Fibroblast of lung (primary cell): Measurements from ENCODE around the gene TBC1D22B. TPM values are rescaled to one million over a fixed set of nuclear protein-coding genes. Genes with fewer than 3 reads are reported as not detected.

Experiments used
- DNase-seq, 2 donors: peaks; one replicate each; pipeline versions ENCODE4 v3.0.0 to v3.0.0-alpha.2; 2010; ENCODE audit warnings: low read depth in 2 of 2
- H2AFZ ChIP-seq: 2 replicates; pipeline ENCODE4 v1.5.1; 2012; ENCODE audit warnings: low read length, control low read depth, inconsistent platforms
- H3K27ac ChIP-seq: 2 replicates; pipeline ENCODE4 v1.5.1; 2011; ENCODE audit warnings: low read length, control low read depth; ENCODE audit not compliant: insufficient read depth
- H3K27me3 ChIP-seq: 2 replicates; pipeline ENCODE4 v1.5.1; 2011; ENCODE audit warnings: mild to moderate bottlenecking, low read length; ENCODE audit not compliant: control insufficient read depth, insufficient read depth
- H3K36me3 ChIP-seq: 2 replicates; pipeline ENCODE4 v1.5.1; 2011; ENCODE audit warnings: low read length; ENCODE audit not compliant: control insufficient read depth, insufficient read depth
- H3K4me1 ChIP-seq: 2 replicates; pipeline ENCODE4 v1.5.1; 2011; ENCODE audit warnings: low read length; ENCODE audit not compliant: control insufficient read depth, insufficient read depth; ENCODE audit errors: extremely low read depth
- H3K4me2 ChIP-seq: 2 replicates; pipeline ENCODE4 v1.5.1; 2011; ENCODE audit warnings: low read length, control low read depth; ENCODE audit not compliant: insufficient read depth; ENCODE audit errors: extremely low read depth
- H3K4me3 ChIP-seq, 4 experiments: fragments of 200-600 bp in 1 of 4; sonication (generic) in 1 of 4; replicated peaks in 1 of 4; 2 replicates each; pipeline ENCODE4 v1.5.1; 2011 to 2016; ENCODE audit warnings: low read length in 4 of 4, low read depth in 3 of 4, mild to moderate bottlenecking in 3 of 4, control low read depth in 2 of 4, inconsistent platforms in 1 of 4, mixed read lengths in 1 of 4; ENCODE audit not compliant: insufficient read depth in 1 of 4; ENCODE audit errors: control extremely low read depth in 1 of 4
- H3K79me2 ChIP-seq: 2 replicates; pipeline ENCODE4 v1.5.1; 2012; ENCODE audit warnings: mild to moderate bottlenecking, low read length, inconsistent platforms; ENCODE audit not compliant: control insufficient read depth, insufficient read depth
- H3K9ac ChIP-seq: 2 replicates; pipeline ENCODE4 v1.5.1; 2011; ENCODE audit warnings: mild to moderate bottlenecking, low read length, control low read depth; ENCODE audit not compliant: insufficient read depth
- H3K9me3 ChIP-seq: 2 replicates; pipeline ENCODE4 v1.5.1; 2012; ENCODE audit warnings: low read depth, low read length; ENCODE audit not compliant: control insufficient read depth, insufficient read depth
- H4K20me1 ChIP-seq: 2 replicates; pipeline ENCODE4 v1.5.1; 2011; ENCODE audit warnings: low read length; ENCODE audit not compliant: control insufficient read depth, insufficient read depth; ENCODE audit errors: extremely low read depth
- EZH2 ChIP-seq: IDR thresholded peaks from 2 replicates; pipeline ENCODE4 v1.5.1; 2012; ENCODE audit warnings: low read length, control low read depth, mild to moderate bottlenecking; ENCODE audit errors: missing control alignments
- polyA plus RNA-seq, 2 donors: library from polyadenylated mRNA; depleted of rRNA in 1 of 2; stranded (reverse) in 1 of 2; unstranded in 1 of 2; fragments of >200 nt; gene quantifications; 2 replicates each; pipeline ENCODE4 v1.2.1, GENCODE V29; 2011 to 2012; ENCODE audit warnings: missing spikeins in 1 of 2
- total RNA-seq: library from RNA; depleted of rRNA; stranded (reverse); fragments of >200 nt; gene quantifications from 2 replicates; pipeline ENCODE4 v1.2.1, GENCODE V29; 2014
- TF ChIP-seq, protein P1 (sequence below), 2 donors: IDR thresholded peaks in 1 of 2; conservative IDR thresholded peaks in 1 of 2; 1 replicate in 1 of 2; 2 replicates in 1 of 2; pipeline ENCODE4 v1.5.1; 2011 to 2012; ENCODE audit warnings: low read length in 2 of 2, control low read depth in 1 of 2, inconsistent platforms in 1 of 2, low read depth in 1 of 2, mild to moderate bottlenecking in 1 of 2

Gene TBC1D22B
- total and polyA plus RNA-seq, 2 donors (not counting 1 experiment from before 2014, with no cell fraction given) = 6.3 to 9.7 TPM

DNA sequence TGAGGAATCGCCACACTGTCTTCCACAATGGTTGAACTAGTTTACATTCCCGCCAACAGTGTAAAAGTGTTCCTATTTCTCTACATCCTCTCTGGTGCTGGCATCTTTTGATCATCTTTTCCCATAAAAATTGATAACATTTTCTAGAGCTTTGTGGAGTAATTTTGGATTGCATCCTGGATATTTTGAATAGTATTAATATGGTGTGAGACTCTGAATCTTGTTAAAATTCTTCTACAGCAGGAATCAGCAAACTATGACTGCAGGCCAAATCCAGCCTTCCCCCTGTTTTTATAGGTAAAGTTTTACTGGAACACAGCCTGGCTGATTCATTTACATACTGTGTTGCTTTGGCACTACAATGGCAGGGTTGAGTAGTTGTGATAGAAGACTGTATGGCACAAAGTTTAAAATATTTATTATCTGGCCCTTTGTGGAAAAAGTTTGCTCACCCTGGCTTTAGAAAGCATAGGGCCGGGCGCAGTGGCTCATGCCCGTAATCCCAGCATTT lies 81.2 kb downstream of the TBC1D22B start:
- Histone ChIP-seq H3K9ac (no peak overlapping the region), H3K36me3 (no peaks in the 10 kb centered on the region), H3K27ac (no peak overlapping the region), H3K4me3 (no peak overlapping the region), H3K9me3 (no peaks in the 10 kb centered on the region), H3K79me2 (no peaks in the 10 kb centered on the region), H2AFZ (no peak overlapping the region), H3K27me3 (peaks cover 3% of the 10 kb centered on the region), H4K20me1 (no peaks in the 10 kb centered on the region), H3K4me2 (no peak overlapping the region), H3K4me1 (peaks cover 3% of the 10 kb centered on the region)
- DNase-seq = no peak
- TF ChIP-seq EZH2 = no peak
- TF ChIP-seq, protein P1, sequence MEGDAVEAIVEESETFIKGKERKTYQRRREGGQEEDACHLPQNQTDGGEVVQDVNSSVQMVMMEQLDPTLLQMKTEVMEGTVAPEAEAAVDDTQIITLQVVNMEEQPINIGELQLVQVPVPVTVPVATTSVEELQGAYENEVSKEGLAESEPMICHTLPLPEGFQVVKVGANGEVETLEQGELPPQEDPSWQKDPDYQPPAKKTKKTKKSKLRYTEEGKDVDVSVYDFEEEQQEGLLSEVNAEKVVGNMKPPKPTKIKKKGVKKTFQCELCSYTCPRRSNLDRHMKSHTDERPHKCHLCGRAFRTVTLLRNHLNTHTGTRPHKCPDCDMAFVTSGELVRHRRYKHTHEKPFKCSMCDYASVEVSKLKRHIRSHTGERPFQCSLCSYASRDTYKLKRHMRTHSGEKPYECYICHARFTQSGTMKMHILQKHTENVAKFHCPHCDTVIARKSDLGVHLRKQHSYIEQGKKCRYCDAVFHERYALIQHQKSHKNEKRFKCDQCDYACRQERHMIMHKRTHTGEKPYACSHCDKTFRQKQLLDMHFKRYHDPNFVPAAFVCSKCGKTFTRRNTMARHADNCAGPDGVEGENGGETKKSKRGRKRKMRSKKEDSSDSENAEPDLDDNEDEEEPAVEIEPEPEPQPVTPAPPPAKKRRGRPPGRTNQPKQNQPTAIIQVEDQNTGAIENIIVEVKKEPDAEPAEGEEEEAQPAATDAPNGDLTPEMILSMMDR (conservative IDR thresholded peaks at IDR 0.05 in 1 of 2, IDR thresholded peaks at IDR 0.05 in 1 of 2; ENCODE audit: low read depth in 1 of 2, low read length in 2 of 2) = no peak

DNA sequence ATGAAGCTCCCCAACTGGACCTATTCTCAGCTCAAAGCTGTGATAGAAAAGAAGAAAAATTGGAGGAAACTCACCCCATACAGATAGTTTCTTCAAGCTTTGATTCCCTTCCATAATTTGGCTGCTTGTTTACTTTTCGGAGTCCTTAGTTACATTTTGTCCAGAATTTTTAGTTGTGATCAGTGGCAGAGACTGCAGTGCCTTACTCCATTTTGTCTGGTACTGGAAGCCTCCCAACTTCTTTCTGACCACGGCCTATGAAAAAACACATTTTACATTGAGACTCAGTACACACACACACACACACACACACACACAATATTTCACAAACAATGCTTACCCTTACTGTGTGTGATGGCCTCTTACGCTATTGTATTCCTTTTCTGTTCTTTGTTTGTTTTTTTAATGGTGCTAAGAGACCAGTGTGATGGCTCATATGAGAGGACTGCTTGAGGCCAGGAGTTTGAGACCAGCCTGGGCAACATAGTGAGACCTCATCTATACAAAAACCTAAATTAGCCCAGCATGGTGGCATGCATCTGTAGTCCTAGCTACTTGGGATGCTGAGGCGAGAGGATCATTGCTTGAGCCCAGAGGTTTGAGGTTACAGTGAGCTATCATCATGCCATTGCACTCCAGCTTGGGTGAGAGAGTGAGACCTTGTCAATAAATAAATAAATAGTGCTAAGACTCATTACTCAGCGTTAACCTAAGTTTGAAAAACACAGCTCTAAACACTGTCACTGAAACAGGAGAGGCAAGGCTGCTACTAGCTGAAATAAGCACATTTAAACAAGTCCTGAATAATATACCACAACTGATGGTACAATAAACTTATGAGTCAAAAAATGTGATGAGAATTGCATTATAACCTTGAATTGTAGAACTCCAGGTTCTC lies 82.4 kb downstream of the TBC1D22B start:
- H3K4me3 ChIP-seq = no peak overlapping the region
- H3K27me3 ChIP-seq = peaks cover 3% of the 10 kb centered on the region
- peak in 1 of 2 donors; percentile 49 for DNase-seq
- H2AFZ ChIP-seq = no peak overlapping the region
- no peaks in the 10 kb centered on the region for H3K79me2 ChIP-seq
- peaks cover 3% of the 10 kb centered on the region for H3K4me1 ChIP-seq
- TF ChIP-seq EZH2 = no peak
- TF ChIP-seq, protein P1 (conservative IDR thresholded peaks at IDR 0.05 in 1 of 2, IDR thresholded peaks at IDR 0.05 in 1 of 2; ENCODE audit: low read depth in 1 of 2, low read length in 2 of 2) = no peak
- no peaks in the 10 kb centered on the region for H3K9me3 ChIP-seq
- H3K9ac ChIP-seq = no peak overlapping the region
- no peaks in the 10 kb centered on the region for H4K20me1 ChIP-seq
- H3K36me3 ChIP-seq = no peaks in the 10 kb centered on the region
- H3K4me2 ChIP-seq = no peak overlapping the region
- H3K27ac ChIP-seq = no peak overlapping the region

DNA sequence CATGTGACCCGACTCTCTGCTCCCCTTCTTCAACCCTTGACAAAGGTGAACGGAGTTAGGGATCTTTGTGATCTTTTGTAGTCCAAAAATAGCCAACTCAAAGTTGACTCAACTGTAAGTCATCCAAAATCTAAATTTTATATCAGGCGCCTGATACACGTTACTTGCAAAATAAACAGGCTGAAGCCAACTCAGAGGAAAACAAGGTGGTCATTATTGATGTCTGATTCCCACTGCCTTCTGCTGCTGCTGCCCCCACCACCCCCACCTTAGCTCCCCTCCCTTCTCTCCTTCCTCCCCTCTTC lies 83.0 kb downstream of the TBC1D22B start:
- Histone ChIP-seq H3K4me3 (no peak overlapping the region), H3K4me2 (no peak overlapping the region), H4K20me1 (no peaks in the 10 kb centered on the region), H3K9ac (no peak overlapping the region), H2AFZ (no peak overlapping the region), H3K36me3 (no peaks in the 10 kb centered on the region), H3K4me1 (peaks cover 3% of the 10 kb centered on the region), H3K27me3 (peaks cover 3% of the 10 kb centered on the region), H3K9me3 (no peaks in the 10 kb centered on the region), H3K27ac (no peak overlapping the region), H3K79me2 (no peaks in the 10 kb centered on the region)
- DNase-seq = peak in 1 of 2 donors; percentile 25
- TF ChIP-seq EZH2 = no peak
- TF ChIP-seq, protein P1 (conservative IDR thresholded peaks at IDR 0.05 in 1 of 2, IDR thresholded peaks at IDR 0.05 in 1 of 2; ENCODE audit: low read depth in 1 of 2, low read length in 2 of 2) = no peak
